Testis (tissue), 2 donors: ENCODE measurements around the gene KLHDC10.
"Not testable (repeated sequence)": the region's sequence is repeated elsewhere in the genome, so short reads cannot be mapped to it uniquely, and the experiment has no call there.

ENCODE experiments used
- CTCF ChIP-seq, 3 experiments: fragments of 450-650 bp in 2 of 3; fragments of 200-600 bp in 1 of 3; sonication (generic) in 1 of 3; IDR thresholded peaks; one replicate each; pipeline ENCODE4 v1.5.1; 2016 to 2019; ENCODE audit warnings: antibody characterized with exemption in 3 of 3, mild to moderate bottlenecking in 2 of 3, moderate library complexity in 1 of 3
- POLR2A ChIP-seq: fragments of 450-650 bp; IDR thresholded peaks from one replicate; pipeline ENCODE4 v1.6.1; 2017; ENCODE audit warnings: antibody characterized with exemption, mild to moderate bottlenecking, moderate library complexity

DNA sequence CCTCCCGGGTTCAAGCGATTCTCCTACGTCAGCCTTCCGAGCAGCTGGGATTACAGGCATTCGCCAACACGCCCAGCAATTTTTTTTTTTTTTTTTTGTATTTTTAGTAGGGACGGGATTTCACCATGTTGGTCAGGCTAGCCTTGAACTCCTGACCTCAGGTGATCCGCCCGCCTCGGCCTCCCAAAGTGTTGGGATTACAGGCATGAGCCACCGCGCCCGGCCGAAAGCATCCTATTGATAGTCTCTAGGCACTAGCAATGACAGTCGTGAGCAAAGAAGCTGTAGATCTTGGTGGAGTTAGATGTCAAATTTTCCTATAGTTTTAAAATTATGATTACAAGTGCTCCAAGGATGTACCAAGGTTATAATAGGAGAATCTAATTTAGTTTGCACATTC, 18.1 kb upstream of the KLHDC10 start:
- TF ChIP-seq CTCF (IDR thresholded peaks at IDR 0.05); POLR2A: not testable (repeated sequence)
